H1 (cell line): ENCODE data around the gene VDR. TPM values are rescaled to one million over a fixed set of nuclear protein-coding genes. Genes with fewer than 3 reads are reported as not detected.

Experiments
- CTCF ChIA-PET: fragments of 300-600 bp; sonication (Branson Sonifier 250); formaldehyde crosslinking; loops from one replicate; lab custom pipeline; 2021; ENCODE audit not compliant: partially characterized antibody; lab: Charles Lee
- POLR2A ChIA-PET: fragments of 300-600 bp; sonication (Branson Sonifier 250); formaldehyde crosslinking; loops from one replicate; lab custom pipeline; 2021; ENCODE audit warnings: inconsistent platforms; ENCODE audit not compliant: partially characterized antibody; lab: Charles Lee
- DNase-seq, 2 experiments: peaks; one replicate each; pipeline versions ENCODE4 v3.0.0 to v3.0.0-alpha.2; 2010 to 2022; ENCODE audit warnings: low spot score in 2 of 2, low read depth in 1 of 2, mixed read lengths in 1 of 2
- FAIRE-seq: peaks from 2 replicates; lab custom pipeline; 2011; peaks lifted over from hg19 to GRCh38; lab: Jason Lieb, UNC
- H2AFZ ChIP-seq: 2 replicates; pipeline ENCODE4 v1.8.1; 2012; ENCODE audit warnings: low read length, inconsistent platforms
- H2AK5ac ChIP-seq: 2 replicates; pipeline ENCODE4 v1.6.1; 2013; ENCODE audit warnings: low read depth, low read length
- H2BK120ac ChIP-seq: replicated peaks from 2 replicates; pipeline ENCODE3; 2013; ENCODE audit warnings: low read depth, low read length, inconsistent platforms
- H2BK12ac ChIP-seq: 2 replicates; pipeline ENCODE4 v1.6.1; 2013; ENCODE audit warnings: low read depth, low read length
- H2BK15ac ChIP-seq: 2 replicates; pipeline ENCODE4 v1.6.1; 2013; ENCODE audit warnings: low read length
- H2BK20ac ChIP-seq: 2 replicates; pipeline ENCODE4 v1.6.1; 2013; ENCODE audit warnings: low read length
- H2BK5ac ChIP-seq: 2 replicates; pipeline ENCODE4 v1.6.1; 2013; ENCODE audit warnings: low read depth, low read length
- H3K14ac ChIP-seq: 2 replicates; pipeline ENCODE4 v1.6.1; 2013; ENCODE audit warnings: inconsistent platforms; ENCODE audit not compliant: insufficient read length
- H3K18ac ChIP-seq: 2 replicates; pipeline ENCODE4 v1.6.1; 2013; ENCODE audit warnings: low read length; ENCODE audit errors: extremely low read depth
- H3K23ac ChIP-seq: 2 replicates; pipeline ENCODE4 v1.6.1; 2013; ENCODE audit warnings: inconsistent platforms; ENCODE audit not compliant: insufficient read length
- H3K23me2 ChIP-seq: 2 replicates; pipeline ENCODE4 v1.6.1; 2013; ENCODE audit warnings: low read depth, low read length
- H3K27ac ChIP-seq: 2 replicates; pipeline ENCODE4 v1.6.1; 2011; ENCODE audit warnings: low read depth, low read length, inconsistent platforms
- H3K27me3 ChIP-seq, 4 experiments: replicated peaks in 1 of 4; 1 replicate in 1 of 4; 2 replicates in 3 of 4; pipeline versions ENCODE4 v1.6.1 to v1.8.1; 2011 to 2013; ENCODE audit warnings: low read length in 3 of 4, mild to moderate bottlenecking in 3 of 4, inconsistent platforms in 2 of 4, mixed read lengths in 2 of 4, moderate library complexity in 1 of 4; ENCODE audit not compliant: control insufficient read depth in 3 of 4, insufficient read depth in 3 of 4; ENCODE audit errors: extremely low read depth in 1 of 4
- H3K36me3 ChIP-seq, 4 experiments: 2 replicates each; pipeline versions ENCODE4 v1.6.1 to v1.8.1; 2011 to 2013; ENCODE audit warnings: mild to moderate bottlenecking in 4 of 4, low read length in 3 of 4, moderate library complexity in 2 of 4, control low read depth in 1 of 4, inconsistent platforms in 1 of 4; ENCODE audit not compliant: insufficient read depth in 4 of 4, control insufficient read depth in 2 of 4
- H3K4ac ChIP-seq: replicated peaks from 2 replicates; pipeline ENCODE3; 2013; ENCODE audit warnings: low read length, low read depth, mixed read lengths, inconsistent platforms; ENCODE audit not compliant: insufficient read length
- H3K4me1 ChIP-seq, 4 experiments: replicated peaks in 1 of 4; 1 replicate in 1 of 4; 2 replicates in 3 of 4; pipeline versions ENCODE4 v1.6.1 to v1.8.1; 2011 to 2013; ENCODE audit warnings: low read length in 3 of 4, inconsistent platforms in 2 of 4, mixed read lengths in 1 of 4; ENCODE audit not compliant: insufficient read depth in 4 of 4, control insufficient read depth in 3 of 4
- H3K4me2 ChIP-seq, 2 experiments: 2 replicates each; pipeline versions ENCODE4 v1.6.1 to v1.8.1; 2011 to 2013; ENCODE audit warnings: low read depth in 2 of 2, low read length in 2 of 2, control low read depth in 1 of 2, inconsistent platforms in 1 of 2, mild to moderate bottlenecking in 1 of 2; ENCODE audit not compliant: insufficient read depth in 1 of 2
- H3K4me3 ChIP-seq, 4 experiments: fragments of 200-600, 300-600 bp in 1 of 4; sonication (generic), shearing (Covaris generic), sonication (Bioruptor Twin) in 1 of 4; 2 replicates each; pipeline versions ENCODE4 v1.5.1 to v1.8.1; 2011 to 2016; ENCODE audit warnings: low read length in 4 of 4, low read depth in 3 of 4, control low read depth in 2 of 4, inconsistent platforms in 2 of 4, mild to moderate bottlenecking in 2 of 4, mixed read lengths in 1 of 4, moderate library complexity in 1 of 4; ENCODE audit not compliant: insufficient read depth in 2 of 4; ENCODE audit errors: extremely low read depth in 1 of 4
- H3K56ac ChIP-seq: replicated peaks from 2 replicates; pipeline ENCODE3; 2013; ENCODE audit warnings: low read depth, mild to moderate bottlenecking, mixed read lengths, low read length, inconsistent platforms; ENCODE audit not compliant: insufficient read length
- H3K79me1 ChIP-seq: 2 replicates; pipeline ENCODE4 v1.6.1; 2013; ENCODE audit warnings: low read depth, low read length, control low read depth
- H3K79me2 ChIP-seq, 2 experiments: 2 replicates each; pipeline versions ENCODE4 v1.6.1 to v1.8.1; 2012 to 2013; ENCODE audit warnings: low read length in 2 of 2, mild to moderate bottlenecking in 2 of 2, inconsistent platforms in 1 of 2; ENCODE audit not compliant: insufficient read depth in 2 of 2, control insufficient read depth in 1 of 2
- H3K9ac ChIP-seq, 4 experiments: replicated peaks in 1 of 4; 1 replicate in 1 of 4; 2 replicates in 3 of 4; pipeline versions ENCODE4 v1.6.1 to v1.8.1; 2011 to 2013; ENCODE audit warnings: low read depth in 3 of 4, low read length in 3 of 4, control low read depth in 2 of 4, mild to moderate bottlenecking in 2 of 4, moderate library complexity in 2 of 4, inconsistent platforms in 1 of 4; ENCODE audit errors: extremely low read depth in 1 of 4
- H3K9me3 ChIP-seq, 2 experiments: 2 replicates each; pipeline versions ENCODE4 v1.6.1 to v1.8.1; 2012 to 2013; ENCODE audit warnings: mild to moderate bottlenecking in 2 of 2, moderate library complexity in 2 of 2, control low read depth in 1 of 2, inconsistent platforms in 1 of 2, low read depth in 1 of 2, low read length in 1 of 2, mixed read lengths in 1 of 2; ENCODE audit not compliant: insufficient read depth in 2 of 2
- H4K20me1 ChIP-seq, 2 experiments: replicated peaks in 1 of 2; 2 replicates each; pipeline versions ENCODE3 to v1.8.1; 2011 to 2013; ENCODE audit warnings: inconsistent platforms in 2 of 2, low read length in 2 of 2, mild to moderate bottlenecking in 1 of 2; ENCODE audit not compliant: insufficient read depth in 2 of 2, control insufficient read depth in 1 of 2
- H4K5ac ChIP-seq: 2 replicates; pipeline ENCODE4 v1.6.1; 2013; ENCODE audit warnings: low read length, low read depth, mixed read lengths, inconsistent platforms; ENCODE audit not compliant: insufficient read length
- H4K8ac ChIP-seq: 2 replicates; pipeline ENCODE4 v1.8.0; 2013; ENCODE audit warnings: mild to moderate bottlenecking, moderate library complexity, low read length, inconsistent platforms; ENCODE audit not compliant: insufficient read depth; ENCODE audit errors: extremely low read depth
- H4K91ac ChIP-seq: replicated peaks from 2 replicates; pipeline ENCODE3; 2013; ENCODE audit warnings: low read length, mixed read lengths, inconsistent platforms; ENCODE audit not compliant: insufficient read length
- BCL11A ChIP-seq, 2 experiments: IDR thresholded peaks; one replicate each; pipeline ENCODE4 v1.6.1; 2011; ENCODE audit warnings: low read depth in 2 of 2, low read length in 2 of 2, mild to moderate bottlenecking in 2 of 2
- BRCA1 ChIP-seq: IDR thresholded peaks from 2 replicates; pipeline ENCODE4 v1.6.1; 2012; ENCODE audit warnings: low read depth, low read length, improper control_type of control experiment
- CHD1 ChIP-seq: IDR thresholded peaks from 2 replicates; pipeline ENCODE4 v1.6.1; 2012; ENCODE audit warnings: low read depth, low read length, improper control_type of control experiment
- CTBP2 ChIP-seq: IDR thresholded peaks from 2 replicates; pipeline ENCODE4 v1.7.0; 2011; ENCODE audit warnings: borderline replicate concordance, mild to moderate bottlenecking, moderate library complexity, mixed read lengths, low read length; ENCODE audit not compliant: insufficient read depth, insufficient read length
- EZH2 ChIP-seq: fragments of 200-600 bp; sonication (generic); IDR thresholded peaks from 2 replicates; pipeline ENCODE4 v1.7.1; 2012; ENCODE audit warnings: low read depth, mild to moderate bottlenecking, moderate library complexity, low read length, inconsistent platforms; ENCODE audit not compliant: severe bottlenecking
- FOSL1 ChIP-seq: IDR thresholded peaks from 2 replicates; pipeline ENCODE4 v1.6.1; 2011; ENCODE audit warnings: mild to moderate bottlenecking, low read depth, low read length, moderate library complexity; ENCODE audit not compliant: insufficient read depth
- NANOG ChIP-seq: IDR thresholded peaks from 2 replicates; pipeline ENCODE4 v1.6.1; 2011; ENCODE audit warnings: low read length, low read depth, mild to moderate bottlenecking, inconsistent platforms; ENCODE audit not compliant: insufficient read depth, poor library complexity, severe bottlenecking
- POLR2AphosphoS5 ChIP-seq: IDR thresholded peaks from 2 replicates; pipeline ENCODE4 v1.6.1; 2011; ENCODE audit warnings: low read depth, low read length
- WGBS, 2 experiments: shearing (Covaris generic) in 1 of 2; methylation state at CpG; one replicate each; pipeline versions ENCODE4 v1.1.6 to v1.1.7; 2013 to 2015; ENCODE audit warnings: low lambda C conversion rate in 2 of 2, mixed read lengths in 2 of 2, inconsistent platforms in 1 of 2, low coverage in 1 of 2, missing lambda C conversion rate in 1 of 2; ENCODE audit not compliant: insufficient replicate concordance in 2 of 2, insufficient coverage in 1 of 2, insufficient read length in 1 of 2; ENCODE audit errors: extremely low coverage in 1 of 2, missing lambda C conversion rate in 1 of 2; 5-methylcytosine and 5-hydroxymethylcytosine counted together
- polyA plus RNA-seq, 7 experiments: library from polyadenylated mRNA; depleted of rRNA in 3 of 7; stranded (reverse) in 5 of 7; unstranded in 2 of 7; fragments of >200 nt in 5 of 7; fragments of 200-250 nt in 2 of 7; gene quantifications; 1 replicate in 5 of 7; 2 replicates in 1 of 7; 4 replicates in 1 of 7; pipeline versions ENCODE4 v1.2.1 to v1.2.3, GENCODE V29; 2011 to 2013; ENCODE audit warnings: missing spikeins in 2 of 7, mixed read lengths in 2 of 7
- total RNA-seq: library from RNA; stranded (reverse); fragmentation: NEBNext Ultra II Directional; extraction: Animal tissue kit (Norgen Biotek cat#: 25700); gene quantifications from 2 replicates; pipeline ENCODE4 v1.2.1, GENCODE V29; 2021

The VDR gene
- total and polyA plus RNA-seq, 2 of the 8 experiments (the other 6 are each of a cell fraction or from before 2014, with no cell fraction given) = 0.44 to 0.65 TPM

DNA sequence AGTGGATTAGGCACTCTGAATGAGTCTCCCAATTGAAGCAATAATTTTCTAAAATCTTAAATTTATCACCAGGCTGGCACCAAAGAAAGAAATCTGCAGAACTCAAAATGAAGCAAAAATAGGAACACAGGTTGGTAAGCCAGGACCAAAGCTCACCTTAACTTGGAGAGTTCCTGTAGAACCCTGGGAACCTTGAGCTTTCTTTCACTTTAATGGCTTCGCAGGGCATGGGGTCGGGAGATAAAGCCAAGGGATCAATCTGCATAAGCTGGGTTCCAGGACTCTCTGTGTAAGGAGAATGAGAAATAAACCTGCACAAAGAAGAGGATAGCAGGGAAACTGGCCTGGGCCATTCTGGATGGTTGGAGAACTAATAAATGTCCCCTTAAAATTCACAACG, 8.3 kb upstream of the VDR start:
- H3K4me3 ChIP-seq = no peak overlapping the region
- H3K4me2 ChIP-seq = no peak overlapping the region
- DNase-seq (no peak), FAIRE-seq (no peak)
- no peak overlapping the region for H2BK15ac ChIP-seq
- WGBS, 2 experiments = 79% methylated on average over 3 of the region's 3 CpGs; no CpG with 5 or more reads in 1 of the 2 experiments
- no peak for TF ChIP-seq BCL11A (IDR thresholded peaks at IDR 0.05; ENCODE audit: low read depth in 2 of 2, low read length in 2 of 2)
- no peak for TF ChIP-seq NANOG
- no peak for TF ChIP-seq EZH2
- TF ChIP-seq FOSL1 = no peak
- no peak for TF ChIP-seq CTBP2
- no peak for TF ChIP-seq CHD1
- no peak for TF ChIP-seq POLR2AphosphoS5
- TF ChIP-seq BRCA1 = no peak
- no peak overlapping the region for H3K56ac ChIP-seq
- no peaks in the 10 kb centered on the region for H3K9me3 ChIP-seq
- ChIA-PET POLR2A (interaction anchor here (1.2 kb wide), 1 partner anchor 8 kb away, joined by 6 read pairs; the partner anchor contains the start of gene VDR), CTCF (interaction anchor here (0.9 to 3.0 kb wide), 8 partner anchors 8 to 171 kb away, joined by 3 to 18 read pairs (median 4); partner anchors contain the start of gene VDR)
- no peaks in the 10 kb centered on the region for H3K79me1 ChIP-seq
- no peaks in the 10 kb centered on the region for H3K4me1 ChIP-seq
- H3K14ac ChIP-seq = no peak overlapping the region
- H2BK5ac ChIP-seq = no peak overlapping the region
- H4K91ac ChIP-seq = no peak overlapping the region
- no peak overlapping the region for H3K4ac ChIP-seq
- H2AK5ac ChIP-seq = no peak overlapping the region
- H2BK120ac ChIP-seq = no peak overlapping the region
- no peaks in the 10 kb centered on the region for H3K36me3 ChIP-seq
- H4K8ac ChIP-seq = no peak overlapping the region
- no peak overlapping the region for H2AFZ ChIP-seq
- no peak overlapping the region for H2BK20ac ChIP-seq
- H3K27ac ChIP-seq = no peak overlapping the region
- peaks cover 0 to 3% (median 0%) of the 10 kb centered on the region in 4 experiments; a peak in 2 of 7 replicates for H3K27me3 ChIP-seq
- H3K23ac ChIP-seq = no peak overlapping the region
- no peak overlapping the region for H2BK12ac ChIP-seq
- H4K5ac ChIP-seq = no peak overlapping the region
- no peaks in the 10 kb centered on the region for H3K79me2 ChIP-seq
- no peaks in the 10 kb centered on the region for H3K23me2 ChIP-seq
- no peak overlapping the region for H3K18ac ChIP-seq
- H3K9ac ChIP-seq = no peak overlapping the region
- no peaks in the 10 kb centered on the region for H4K20me1 ChIP-seq
